ENCODE measurements around the gene SEC23IP.
"Not testable (repeated sequence)": the region's sequence is repeated elsewhere in the genome, so short reads cannot be mapped to it uniquely, and the experiment has no call there.

The SEC23IP gene

DNA sequence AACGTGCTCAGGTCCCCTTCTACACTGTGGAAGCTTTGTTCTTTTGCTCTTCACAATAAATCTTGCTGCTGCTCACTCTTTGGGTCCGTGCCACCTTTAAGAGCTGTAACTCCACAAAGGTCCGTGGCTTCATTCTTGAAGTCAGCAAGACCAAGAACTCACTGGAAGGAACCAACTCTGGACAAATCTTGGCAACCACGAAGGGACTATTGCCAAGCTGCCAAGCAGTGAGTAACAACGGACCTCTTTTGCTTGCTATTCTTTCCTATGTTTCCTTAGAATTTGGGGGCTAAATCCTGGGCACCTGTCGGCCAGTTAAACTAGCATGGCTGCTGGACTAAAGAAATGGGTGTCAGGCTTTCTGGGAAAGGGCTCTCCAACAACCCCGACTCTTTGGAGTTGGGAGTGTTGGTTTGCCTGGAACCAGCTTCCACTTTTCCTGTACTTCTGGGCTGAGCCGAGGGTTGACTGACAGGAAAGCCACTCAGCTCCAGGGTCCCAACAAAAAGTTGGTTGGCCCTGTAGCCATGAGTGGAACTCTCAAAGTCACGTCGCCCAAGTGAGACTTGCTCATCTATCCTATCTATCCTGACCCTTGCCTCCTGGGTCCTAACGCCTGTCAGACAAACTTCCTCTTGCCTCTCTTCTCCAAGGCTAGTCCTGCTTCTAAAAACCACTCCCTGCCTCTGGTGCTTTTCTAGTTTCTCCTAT lies 8.5 kb upstream of the SEC23IP start:
- DNase-seq (ENCODE audit: low spot score), result not testable (repeated sequence)

DNA sequence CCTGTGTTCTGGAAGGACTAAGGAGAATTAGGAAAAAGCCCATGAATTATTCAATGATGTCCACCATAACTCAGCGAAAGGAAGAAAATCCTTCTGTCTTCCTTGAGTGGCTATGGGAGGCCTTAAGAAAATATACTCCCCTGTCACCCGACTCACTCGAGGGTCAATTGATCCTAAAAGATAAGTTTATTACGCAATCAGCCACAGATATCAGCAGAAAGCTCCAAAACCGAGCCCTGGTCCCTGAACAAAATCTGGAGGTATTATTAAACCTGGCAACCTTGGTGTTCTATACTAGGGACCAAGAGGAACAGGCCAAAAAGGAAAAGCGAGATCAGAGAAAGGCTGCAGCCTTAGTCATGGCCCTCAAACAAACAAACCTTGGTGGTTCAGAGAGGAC lies 6.5 kb upstream of the SEC23IP start:
- not testable (repeated sequence) for DNase-seq (ENCODE audit: low spot score)

DNA sequence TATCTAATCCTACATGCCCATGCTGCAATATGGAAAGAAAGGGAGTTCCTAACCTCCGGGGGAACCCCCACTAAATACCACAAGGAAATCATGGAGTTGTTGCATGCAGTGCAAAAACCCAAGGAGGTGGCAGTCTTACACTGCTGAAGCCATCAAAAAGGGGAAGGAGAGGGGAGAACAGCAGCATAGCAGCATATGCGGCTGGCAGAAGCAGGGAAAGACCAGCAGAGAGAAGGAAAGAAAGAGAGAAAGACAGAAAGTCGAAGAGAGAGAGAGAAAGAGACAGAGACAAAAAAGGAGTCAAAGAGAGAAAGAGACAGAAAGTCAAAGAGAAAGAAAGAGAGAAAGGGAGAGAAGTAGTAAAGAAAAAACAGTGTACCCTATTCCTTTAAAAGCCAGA lies 3.8 kb upstream of the SEC23IP start:
- DNase-seq (ENCODE audit: low spot score), result not testable (repeated sequence)

DNA sequence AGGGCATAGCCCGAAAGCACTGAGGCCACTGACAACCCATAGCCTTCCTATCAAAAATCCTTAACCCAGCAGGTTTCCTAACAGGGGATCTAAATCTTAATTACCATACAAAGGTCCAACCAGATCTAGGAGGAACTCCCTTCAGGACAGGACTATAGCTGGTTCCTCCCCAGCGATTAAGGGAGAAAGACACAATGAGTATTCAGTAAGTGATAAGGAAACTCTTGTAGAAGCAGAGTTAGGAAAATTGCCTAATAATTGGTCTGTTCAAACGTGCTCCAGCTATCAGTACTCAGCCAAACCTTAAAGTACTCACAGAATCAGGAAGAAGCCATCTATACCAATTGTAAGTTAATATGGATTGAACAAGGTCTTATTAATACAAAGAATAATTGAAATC lies 3.3 kb upstream of the SEC23IP start:
- not testable (repeated sequence) for DNase-seq (ENCODE audit: low spot score)

DNA sequence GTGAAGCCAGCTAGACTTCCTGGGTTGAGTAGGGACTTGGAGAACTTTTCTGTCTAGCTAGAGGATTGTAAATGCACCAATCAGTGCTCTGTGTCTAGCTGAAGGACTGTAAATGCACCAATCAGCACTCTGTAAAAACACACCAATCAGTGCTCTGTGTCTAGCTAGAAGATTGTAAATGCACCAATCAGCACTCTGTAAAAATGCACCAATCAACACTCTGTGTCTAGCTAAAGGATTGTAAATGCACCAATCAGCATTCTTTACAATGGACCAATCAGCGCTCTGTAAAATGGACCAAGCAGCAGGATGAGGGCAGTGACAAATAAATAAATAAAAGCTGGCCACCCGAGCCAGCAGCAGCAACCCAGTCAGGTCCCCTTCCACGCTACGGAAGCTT lies 2.2 kb upstream of the SEC23IP start:
- DNase-seq (ENCODE audit: low spot score), result not testable (repeated sequence)

DNA sequence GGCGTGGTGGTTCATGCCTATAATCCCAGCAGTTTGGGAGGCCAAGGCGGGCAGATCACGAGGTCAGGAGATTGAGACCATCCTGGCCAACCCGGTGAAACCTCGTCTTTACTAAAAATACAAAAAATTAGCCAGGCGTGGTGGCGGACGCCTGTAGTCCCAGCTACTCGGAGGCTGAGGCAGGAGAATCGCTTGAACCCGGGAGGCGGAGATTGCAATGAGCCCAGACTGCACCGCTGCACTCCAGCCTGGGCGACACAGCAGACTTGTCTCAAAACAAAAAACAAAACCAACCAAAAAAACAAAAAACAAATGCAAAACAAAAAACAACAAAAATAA lies 712 bp upstream of the SEC23IP start:
- not testable (repeated sequence) for DNase-seq (ENCODE audit: low spot score)

DNA sequence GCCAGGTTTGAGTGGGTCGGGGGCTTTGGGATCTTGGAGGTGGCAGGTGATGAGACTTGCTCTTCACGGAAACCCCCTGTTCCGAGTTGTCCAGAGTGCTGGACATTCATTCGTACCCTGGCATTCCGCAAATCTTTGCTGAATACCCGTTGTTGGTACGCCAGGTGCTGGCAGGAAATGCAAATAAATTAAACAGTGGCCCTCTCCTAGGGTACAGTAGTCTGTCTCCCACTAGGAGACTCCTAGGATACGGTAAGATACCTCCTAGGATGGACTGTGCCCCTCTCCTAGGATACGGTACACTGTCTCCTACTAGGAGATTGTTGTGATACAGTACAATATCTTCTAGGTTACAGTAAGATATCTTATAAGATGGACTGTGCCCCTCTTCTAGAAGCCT lies 544 bp downstream of the SEC23IP start:
- DNase-seq (ENCODE audit: low spot score), result peak; percentile 13

DNA sequence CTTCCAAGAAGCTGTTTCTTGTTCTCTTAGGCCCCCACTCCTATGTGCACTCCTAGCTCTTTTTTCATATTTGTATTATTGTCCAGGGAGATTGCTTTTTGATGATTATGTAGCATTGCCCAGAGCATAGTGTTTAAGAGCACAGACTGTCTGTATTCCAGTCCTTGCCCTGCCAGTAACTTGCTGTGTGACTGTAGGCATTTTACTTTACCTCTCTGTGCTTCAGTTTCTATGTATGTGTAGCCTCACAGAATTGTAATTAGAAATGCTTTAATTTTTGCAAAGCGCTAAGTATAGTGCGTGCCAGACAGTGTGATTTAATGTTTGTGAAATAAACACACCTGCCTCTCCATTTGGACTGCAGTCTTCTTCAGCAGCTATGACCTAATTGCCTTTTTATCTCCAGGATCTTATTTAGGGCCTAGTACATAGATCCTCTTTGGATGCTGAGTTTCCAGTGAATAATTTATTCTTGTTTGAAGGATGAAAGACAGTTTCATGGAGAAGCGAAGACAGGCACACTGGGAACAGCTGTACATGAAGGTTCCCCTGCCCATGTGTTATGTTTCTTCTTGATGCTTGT lies 1.4 kb downstream of the SEC23IP start:
- DNase-seq (ENCODE audit: low spot score), result no peak

DNA sequence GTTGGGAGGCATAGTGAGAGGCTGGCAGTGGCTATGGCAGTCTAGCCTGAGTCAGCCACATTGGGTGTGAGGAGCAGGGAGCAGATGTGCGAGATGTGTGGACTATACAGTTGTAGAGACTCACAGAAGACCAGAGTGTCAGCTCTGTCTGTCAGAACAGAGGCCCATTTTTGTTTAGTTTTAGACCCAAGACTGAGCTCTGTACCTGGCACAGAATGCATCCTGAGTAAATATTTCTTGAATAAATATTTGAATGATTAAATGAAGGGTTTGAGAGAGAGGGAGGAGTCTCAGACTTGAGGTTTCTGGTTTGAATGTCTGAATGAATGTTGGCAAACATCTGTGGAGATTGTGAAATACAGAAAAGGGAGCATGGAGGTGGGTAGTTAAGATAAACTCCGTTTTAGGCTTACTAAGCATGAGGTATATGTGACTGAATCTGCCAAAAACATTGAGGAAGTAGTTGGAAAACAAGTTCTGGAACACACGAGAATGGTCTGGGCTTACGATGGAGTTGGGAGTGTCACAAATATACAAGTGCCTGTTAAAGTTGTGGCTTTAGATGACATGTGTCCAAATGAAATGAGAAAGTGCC lies 3.6 kb downstream of the SEC23IP start:
- peak; percentile 76 for DNase-seq (ENCODE audit: low spot score)

DNA sequence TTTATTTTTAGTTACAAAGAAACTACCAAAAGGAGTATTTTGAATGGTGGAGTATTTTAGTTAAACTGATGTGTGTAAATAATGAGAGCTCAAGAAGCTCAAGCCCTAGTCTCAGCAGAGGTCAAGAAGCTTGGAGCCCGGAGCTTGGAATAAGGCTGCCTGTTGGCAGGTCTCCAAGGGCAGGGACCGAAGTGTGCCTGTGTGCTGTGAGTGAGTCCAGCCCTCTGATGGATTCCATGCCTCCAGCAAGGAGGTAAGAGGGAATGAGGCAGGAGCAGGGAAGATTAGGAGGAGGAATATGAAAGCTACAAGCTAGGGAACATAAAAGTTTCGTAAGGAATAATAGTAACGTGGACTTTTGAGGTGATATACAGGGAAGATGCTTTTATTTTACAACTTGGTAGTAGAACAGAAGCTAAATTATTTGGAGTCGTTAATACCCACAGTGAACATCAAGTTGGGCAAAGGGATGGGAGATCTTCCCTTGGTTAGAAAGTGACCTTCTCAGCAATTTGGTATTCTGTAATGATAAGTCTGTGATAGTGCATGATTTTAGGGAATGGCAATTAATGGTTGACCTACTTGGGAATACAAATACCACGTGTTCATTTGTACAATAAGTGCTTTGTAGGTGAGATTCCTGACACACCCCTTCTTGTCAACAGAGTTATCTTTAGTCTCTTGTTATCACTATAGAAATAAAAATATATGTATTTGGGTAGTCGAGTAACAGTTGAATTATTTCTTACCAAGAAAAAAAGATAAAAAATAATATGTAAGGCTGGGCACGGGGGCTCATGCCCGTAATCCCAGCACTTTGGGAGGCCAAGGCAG lies 4.6 kb downstream of the SEC23IP start:
- peak; percentile 27 for DNase-seq (ENCODE audit: low spot score)

DNA sequence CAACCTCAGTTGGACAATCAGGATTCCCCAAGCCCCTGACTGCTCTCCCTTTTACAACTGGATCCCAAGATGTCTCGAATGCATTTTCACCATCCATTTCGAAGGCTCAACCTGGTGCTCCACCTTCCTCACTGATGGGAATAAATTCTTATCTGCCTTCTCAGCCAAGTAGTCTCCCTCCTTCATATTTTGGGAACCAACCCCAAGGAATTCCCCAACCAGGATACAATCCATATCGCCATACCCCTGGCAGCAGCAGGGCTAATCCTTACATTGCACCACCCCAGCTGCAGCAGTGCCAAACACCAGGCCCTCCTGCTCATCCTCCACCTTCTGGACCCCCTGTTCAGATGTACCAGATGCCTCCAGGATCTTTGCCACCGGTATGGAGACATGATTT lies 6.0 kb downstream of the SEC23IP start:
- no peak for DNase-seq (ENCODE audit: low spot score)

DNA sequence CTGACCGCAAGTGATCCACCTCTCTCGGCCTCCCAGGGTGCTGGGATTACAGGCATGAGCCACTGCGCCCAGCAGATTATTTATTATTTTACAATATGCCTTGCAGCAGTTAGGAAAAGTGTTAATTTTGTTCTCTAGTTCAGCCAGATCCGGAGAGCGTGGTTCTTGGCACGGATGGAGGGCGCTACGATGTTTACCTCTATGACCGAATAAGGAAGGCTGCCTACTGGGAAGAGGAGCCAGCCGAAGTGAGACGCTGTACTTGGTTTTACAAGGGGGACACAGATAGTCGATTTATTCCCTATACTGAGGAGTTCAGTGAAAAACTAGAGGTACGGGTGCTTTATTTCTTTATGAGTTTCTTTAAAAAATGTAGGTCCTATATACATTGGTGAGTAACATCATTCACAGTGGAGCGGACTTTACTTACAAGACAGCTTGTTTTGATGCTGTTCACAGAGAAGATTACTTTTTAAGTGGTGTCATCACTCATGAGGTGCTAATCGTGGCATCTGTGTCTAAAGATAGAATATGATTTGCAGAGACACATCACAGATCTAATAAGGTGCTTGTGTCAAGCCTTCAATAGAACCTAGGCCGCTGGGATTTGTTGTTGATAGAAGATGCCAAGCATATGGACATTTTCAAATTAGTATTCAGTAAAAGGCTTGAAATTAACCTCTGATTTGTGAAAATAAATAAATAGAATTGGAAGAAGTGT lies 11.6 kb downstream of the SEC23IP start:
- no peak for DNase-seq (ENCODE audit: low spot score)

DNA sequence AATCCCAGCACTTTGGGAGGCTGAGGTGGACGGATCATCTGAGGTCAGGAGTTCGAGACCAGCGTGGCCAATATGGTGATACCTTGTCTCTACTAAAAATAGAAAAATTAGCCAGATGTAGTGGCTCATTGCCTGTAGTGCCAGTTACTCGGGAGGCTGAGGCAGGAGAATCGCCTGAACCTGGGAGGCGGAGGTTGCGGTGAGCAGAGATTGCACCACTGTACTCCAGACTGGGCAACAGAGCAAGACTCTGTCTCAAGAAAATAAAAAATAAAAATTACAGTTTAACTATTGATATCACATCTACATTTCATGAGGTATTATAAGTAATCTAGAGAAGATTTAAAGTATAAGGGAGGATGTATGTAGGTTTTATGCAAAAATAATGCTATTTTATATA lies 15.2 kb downstream of the SEC23IP start:
- DNase-seq (ENCODE audit: low spot score), result not testable (repeated sequence)

DNA sequence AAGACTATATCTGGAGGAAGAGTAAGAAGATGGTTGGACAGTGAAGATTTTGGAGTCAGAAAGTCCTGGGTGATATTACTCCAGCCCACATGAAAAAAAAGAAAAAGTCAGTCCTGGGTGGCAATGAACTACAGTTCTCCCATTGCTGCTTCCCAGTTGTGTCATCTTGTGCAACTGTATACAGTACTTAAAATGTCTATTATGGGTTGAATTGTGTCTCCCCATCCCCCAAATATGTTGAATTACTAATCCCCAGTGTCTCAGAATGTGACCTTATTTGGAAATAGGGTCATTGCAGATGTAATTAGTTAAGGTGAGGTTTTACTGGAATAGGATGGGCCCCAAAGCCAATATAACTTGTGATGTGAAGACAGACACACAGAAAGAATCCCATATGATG lies 15.6 kb downstream of the SEC23IP start:
- no peak for DNase-seq (ENCODE audit: low spot score)

DNA sequence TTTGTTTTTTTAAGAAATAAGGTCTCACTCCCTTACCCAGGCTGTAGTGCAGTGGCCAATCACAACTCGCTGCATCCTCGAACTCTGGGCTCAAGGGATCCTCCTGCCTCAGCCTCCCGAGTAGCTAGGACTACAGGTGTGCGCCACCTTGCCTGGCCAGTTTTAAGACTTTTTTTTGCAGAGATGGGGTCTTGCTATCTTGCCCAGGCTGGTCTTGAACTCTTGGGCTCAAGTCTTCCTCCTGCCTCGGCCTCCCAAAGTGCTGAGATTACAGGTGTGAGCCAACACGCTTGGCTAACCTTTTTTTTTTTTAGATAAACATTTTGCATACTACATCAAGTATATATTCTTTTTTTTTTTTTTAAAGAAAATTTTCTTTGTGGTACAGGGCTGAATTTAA lies 18.2 kb downstream of the SEC23IP start:
- DNase-seq (ENCODE audit: low spot score), result no peak

DNA sequence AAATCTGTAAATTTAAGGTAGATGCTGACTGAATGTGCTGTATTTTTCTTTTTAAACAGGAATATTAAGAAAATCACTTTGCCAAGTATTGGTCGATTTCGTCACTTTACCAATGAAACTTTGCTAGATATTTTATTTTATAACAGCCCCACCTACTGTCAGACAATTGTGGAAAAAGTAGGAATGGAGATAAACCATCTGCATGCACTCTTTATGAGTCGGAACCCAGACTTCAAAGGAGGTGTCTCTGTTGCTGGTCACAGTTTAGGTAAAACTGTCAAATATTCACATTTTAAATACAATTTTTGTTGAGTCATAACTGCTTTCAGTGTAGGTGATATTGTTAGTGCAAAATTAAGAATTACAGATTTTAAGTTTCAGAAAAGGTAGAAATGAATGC lies 25.2 kb downstream of the SEC23IP start:
- no peak for DNase-seq (ENCODE audit: low spot score)

DNA sequence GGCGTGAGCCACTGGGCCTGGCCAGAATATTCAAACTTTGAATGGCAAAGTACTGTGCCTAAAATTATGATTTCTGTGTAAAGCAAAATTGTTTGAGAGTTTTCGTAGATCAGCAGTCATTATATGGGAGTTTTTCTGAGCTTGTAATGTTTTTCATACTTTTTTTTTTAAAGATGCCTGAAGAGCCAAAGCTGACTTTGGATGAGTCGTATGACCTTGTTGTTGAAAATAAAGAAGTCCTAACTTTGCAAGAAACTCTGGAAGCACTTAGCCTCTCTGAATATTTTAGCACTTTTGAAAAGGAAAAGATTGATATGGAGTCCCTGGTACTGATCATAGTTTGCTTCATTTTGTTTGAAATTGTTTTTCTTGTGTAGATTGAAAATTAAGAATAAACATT lies 26.7 kb downstream of the SEC23IP start:
- DNase-seq (ENCODE audit: low spot score), result no peak

DNA sequence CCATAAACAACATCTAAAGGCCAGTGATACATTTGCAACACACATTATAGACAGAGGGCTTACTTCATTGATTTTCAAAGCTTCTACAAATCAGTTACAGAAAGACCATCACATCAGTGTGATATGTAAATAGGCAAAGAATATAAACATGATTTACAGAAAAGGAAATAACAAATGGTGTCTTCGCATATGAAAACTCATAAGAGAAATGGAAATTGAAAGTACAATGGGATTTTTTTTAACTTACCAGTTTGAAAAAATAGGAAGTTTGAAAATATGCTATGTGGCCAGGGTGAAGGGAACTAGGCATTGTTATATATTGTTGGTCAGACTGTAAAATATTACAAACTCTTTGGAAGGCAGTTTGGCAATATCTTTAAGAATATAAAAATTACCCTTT lies 27.3 kb downstream of the SEC23IP start:
- no peak for DNase-seq (ENCODE audit: low spot score)

DNA sequence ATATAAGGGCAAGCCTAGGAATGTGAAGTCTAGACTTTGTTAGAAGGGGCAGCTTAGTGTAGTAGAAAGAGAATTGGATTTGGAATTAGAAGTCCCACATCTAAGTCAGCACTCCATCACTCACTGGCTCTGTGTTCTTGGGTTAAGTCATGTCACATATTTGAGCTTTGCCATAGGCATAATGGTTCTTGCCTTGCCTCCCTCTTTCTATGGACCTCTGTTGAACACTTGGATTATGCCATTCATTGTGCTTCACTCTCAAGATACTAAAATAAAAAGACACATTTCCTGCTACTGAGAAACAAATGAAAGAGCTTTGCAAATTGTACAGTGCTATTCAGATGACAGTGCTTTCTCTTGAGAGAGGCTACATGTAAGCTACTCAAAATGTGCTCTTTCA lies 35.9 kb downstream of the SEC23IP start:
- no peak for DNase-seq (ENCODE audit: low spot score)

DNA sequence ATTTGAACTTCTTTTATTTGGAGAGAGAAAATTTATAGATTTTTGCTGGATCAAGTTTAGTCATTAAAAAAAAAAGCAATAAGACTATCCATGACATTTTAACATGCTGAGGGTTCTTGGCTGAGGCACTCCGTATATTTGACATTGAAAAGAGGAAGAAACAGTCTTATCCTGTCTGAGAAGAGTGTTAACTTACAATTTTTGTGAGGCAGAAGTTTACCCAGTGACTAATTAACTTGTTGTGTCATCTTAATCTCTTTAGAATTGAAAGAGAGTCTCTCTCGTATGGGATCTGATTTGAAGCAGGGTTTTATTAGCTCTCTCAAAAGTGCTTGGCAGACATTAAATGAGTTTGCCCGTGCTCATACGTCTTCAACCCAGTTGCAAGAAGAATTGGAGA lies 39.3 kb downstream of the SEC23IP start:
- DNase-seq (ENCODE audit: low spot score), result no peak

DNA sequence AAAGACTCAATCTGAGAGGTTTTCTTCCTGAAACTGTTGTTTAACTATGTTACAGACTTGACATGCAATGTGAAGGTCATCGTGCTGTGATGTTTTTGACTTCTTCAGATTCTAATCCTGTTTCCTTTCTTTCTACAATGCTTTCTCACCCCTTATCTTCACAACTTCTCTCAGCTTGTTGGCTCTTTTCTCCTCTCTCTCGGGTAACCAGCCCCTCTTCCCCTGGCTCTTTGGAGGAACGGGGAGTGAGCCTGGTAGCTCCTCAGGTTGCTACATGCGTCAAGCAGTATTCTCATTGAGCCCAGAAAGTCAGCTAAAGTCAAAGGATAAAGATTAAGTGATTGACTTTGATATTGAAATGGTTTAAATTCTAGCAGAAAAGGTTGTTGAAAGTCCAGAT lies 40.1 kb downstream of the SEC23IP start:
- no peak for DNase-seq (ENCODE audit: low spot score)

DNA sequence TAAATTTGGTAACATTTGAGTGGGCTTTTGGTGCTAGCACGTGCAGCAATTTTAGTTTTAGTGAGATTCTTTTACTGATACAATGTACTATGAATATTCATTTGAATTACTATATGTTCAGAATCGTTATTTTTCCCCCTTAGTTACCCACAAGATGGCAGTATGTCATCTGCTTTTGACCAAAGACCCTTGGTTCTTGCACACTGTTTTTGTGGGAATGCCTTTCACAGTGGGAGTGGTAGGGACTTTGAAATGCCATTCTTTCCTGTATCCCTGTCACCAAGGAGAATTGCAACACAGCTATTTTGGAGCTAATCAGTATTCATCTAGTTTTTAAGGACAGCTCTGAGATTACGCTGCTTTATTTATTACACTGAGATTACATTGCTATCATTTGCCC lies 40.6 kb downstream of the SEC23IP start:
- no peak for DNase-seq (ENCODE audit: low spot score)

All from GM03348 (cell line).